SJCRH30 (cell line): ENCODE data around the gene GALNT7. TPM values are rescaled to one million over a fixed set of nuclear protein-coding genes. Genes with fewer than 3 reads are reported as not detected.
"Not testable (repeated sequence)": the region's sequence is repeated elsewhere in the genome, so short reads cannot be mapped to it uniquely, and the experiment has no call there.

Experiments
- DNase-seq, 2 experiments: peaks; one replicate each; pipeline ENCODE4 v3.0.0-alpha.2; 2015 to 2020
- H3K27ac ChIP-seq: fragments of 250-450 bp; sonication (Bioruptor Pico); 2 replicates; pipeline ENCODE4 v1.5.1; 2020; ENCODE audit warnings: mild to moderate bottlenecking, moderate library complexity
- H3K27me3 ChIP-seq: fragments of 250-450 bp; sonication (Bioruptor Pico); 2 replicates; pipeline ENCODE4 v1.5.1; 2020; ENCODE audit warnings: mild to moderate bottlenecking, moderate library complexity
- H3K36me3 ChIP-seq: fragments of 250-450 bp; sonication (Bioruptor Pico); 2 replicates; pipeline ENCODE4 v1.5.1; 2020; ENCODE audit warnings: mild to moderate bottlenecking, moderate library complexity
- H3K4me1 ChIP-seq: fragments of 250-450 bp; sonication (Bioruptor Pico); 2 replicates; pipeline ENCODE4 v1.5.1; 2020; ENCODE audit warnings: mild to moderate bottlenecking, moderate library complexity
- H3K4me3 ChIP-seq: fragments of 250-450 bp; sonication (Bioruptor Pico); 2 replicates; pipeline ENCODE4 v1.5.1; 2020; ENCODE audit warnings: mild to moderate bottlenecking, moderate library complexity
- H3K9me3 ChIP-seq: fragments of 250-450 bp; sonication (Bioruptor Pico); replicated peaks from 2 replicates; pipeline ENCODE4 v1.5.1; 2020; ENCODE audit warnings: mild to moderate bottlenecking, moderate library complexity
- total RNA-seq: library from RNA; depleted of rRNA; stranded (reverse); fragments of >200 nt; shearing (Covaris generic); gene quantifications from 2 replicates; pipeline ENCODE4 v1.2.3, GENCODE V29; 2014

The GALNT7 gene
- total RNA-seq, 1 experiment from 2014 or later = 48.4 TPM

DNA sequence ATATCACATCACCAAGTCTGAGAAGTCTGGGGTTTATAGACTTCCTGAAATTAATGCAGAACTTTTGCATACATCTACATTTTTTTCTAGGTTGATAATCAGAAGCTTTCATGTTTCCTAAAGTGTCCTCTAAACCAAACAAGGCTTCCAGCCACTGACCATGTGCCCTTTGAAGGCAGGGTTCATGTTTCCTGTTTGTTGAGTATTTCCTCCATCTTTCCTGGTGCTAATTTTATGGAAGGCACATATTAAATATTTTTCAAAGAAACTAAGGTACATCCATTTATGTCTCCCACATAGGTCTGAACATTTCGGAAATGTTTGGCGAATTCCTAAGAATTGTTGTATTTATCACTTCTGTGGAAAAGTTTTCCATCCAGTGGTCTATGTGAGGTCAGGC, 5.6 kb downstream of the GALNT7 start:
- no peak for DNase-seq
- H3K4me3 ChIP-seq = no peak overlapping the region

GRCh38 chr4:173174594-173175012, 6.0 kb downstream of the GALNT7 start:
- Histone ChIP-seq H3K27ac (no peak overlapping the region), H3K9me3 (no peaks in the 10 kb centered on the region), H3K27me3 (no peaks in the 10 kb centered on the region), H3K4me3 (no peak overlapping the region), H3K36me3 (no peaks in the 10 kb centered on the region), H3K4me1 (peaks cover 5% of the 10 kb centered on the region)
- DNase-seq = no peak

More for the DNA sequence above, 5.6 kb downstream of the GALNT7 start:
- Histone ChIP-seq H3K36me3 (no peaks in the 10 kb centered on the region), H3K27me3 (no peaks in the 10 kb centered on the region), H3K9me3 (no peaks in the 10 kb centered on the region), H3K27ac (no peak overlapping the region), H3K4me1 (peaks cover 5% of the 10 kb centered on the region)

GRCh38 chr4:173176010-173176409, 7.4 kb downstream of the GALNT7 start:
- Histone ChIP-seq H3K4me3 (no peak overlapping the region), H3K27ac (no peak overlapping the region), H3K27me3 (no peaks in the 10 kb centered on the region), H3K4me1 (peaks cover 5% of the 10 kb centered on the region), H3K36me3 (no peaks in the 10 kb centered on the region), H3K9me3 (no peaks in the 10 kb centered on the region)
- no peak for DNase-seq

DNA sequence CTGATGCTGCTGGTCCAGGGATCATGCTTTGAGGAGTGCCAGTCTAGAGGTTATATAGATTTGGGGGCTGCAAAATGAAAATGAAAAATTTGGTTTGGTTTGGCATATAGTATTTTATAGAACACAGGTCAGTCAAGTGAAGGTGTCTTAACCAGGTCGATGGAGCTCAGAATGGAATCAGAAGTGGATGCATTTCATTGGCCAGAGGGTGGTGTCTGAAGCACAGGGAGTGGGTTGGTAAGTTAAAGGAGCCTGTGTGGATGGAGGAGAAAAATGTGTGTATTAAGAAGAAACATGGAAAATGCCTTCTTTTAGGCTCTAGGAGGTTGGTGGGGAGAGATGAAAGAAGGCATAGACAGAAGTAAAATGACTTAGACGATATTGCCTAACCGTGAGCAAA, 8.6 kb downstream of the GALNT7 start:
- no peak overlapping the region for H3K4me3 ChIP-seq
- no peaks in the 10 kb centered on the region for H3K27me3 ChIP-seq
- H3K4me1 ChIP-seq = no peaks in the 10 kb centered on the region; the same call in 1 of the 2 replicates
- no peaks in the 10 kb centered on the region for H3K36me3 ChIP-seq
- no peak for DNase-seq
- H3K9me3 ChIP-seq = no peaks in the 10 kb centered on the region
- H3K27ac ChIP-seq = no peak overlapping the region

GRCh38 chr4:173178144-173178543, 9.5 kb downstream of the GALNT7 start:
- no peaks in the 10 kb centered on the region for H3K36me3 ChIP-seq
- no peaks in the 10 kb centered on the region; the same call in 1 of the 2 replicates for H3K4me1 ChIP-seq
- H3K27ac ChIP-seq = no peak overlapping the region
- H3K4me3 ChIP-seq = no peak overlapping the region
- no peak for DNase-seq
- H3K27me3 ChIP-seq = no peaks in the 10 kb centered on the region
- H3K9me3 ChIP-seq = no peaks in the 10 kb centered on the region

DNA sequence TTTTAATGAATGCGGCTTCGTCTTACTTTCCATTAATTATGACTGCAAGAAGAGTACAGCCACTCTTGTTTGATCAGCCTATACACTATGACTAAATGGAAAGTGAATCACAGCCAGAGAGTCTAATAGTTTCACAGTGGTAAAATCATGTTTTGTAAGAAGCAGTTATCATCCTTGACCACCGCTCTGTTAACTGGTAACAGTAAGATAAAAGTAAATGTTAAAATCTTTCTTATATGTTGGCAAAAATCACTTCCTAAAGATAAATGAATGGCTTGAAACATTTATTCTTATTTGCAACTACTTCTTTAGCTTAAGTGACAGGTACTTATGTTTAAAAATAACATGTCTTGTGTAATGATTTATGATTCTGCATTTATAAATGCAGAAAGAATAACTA, 13.2 kb downstream of the GALNT7 start:
- no peak for DNase-seq
- Histone ChIP-seq H3K27me3 (no peaks in the 10 kb centered on the region), H3K27ac (no peak overlapping the region), H3K4me3 (no peak overlapping the region), H3K36me3 (no peaks in the 10 kb centered on the region), H3K9me3 (no peaks in the 10 kb centered on the region), H3K4me1 (peaks cover 3% of the 10 kb centered on the region; the same call in 1 of the 2 replicates)

- no peak for DNase-seq
- Histone ChIP-seq H3K4me1 (peaks cover 3% of the 10 kb centered on the region; the same call in 1 of the 2 replicates), H3K9me3 (no peaks in the 10 kb centered on the region), H3K27ac (no peak overlapping the region), H3K27me3 (no peaks in the 10 kb centered on the region), H3K4me3 (no peak overlapping the region), H3K36me3 (no peaks in the 10 kb centered on the region)
These were observed 13.8 kb downstream of the GALNT7 start for GRCh38 chr4:173182403-173182802.

DNA sequence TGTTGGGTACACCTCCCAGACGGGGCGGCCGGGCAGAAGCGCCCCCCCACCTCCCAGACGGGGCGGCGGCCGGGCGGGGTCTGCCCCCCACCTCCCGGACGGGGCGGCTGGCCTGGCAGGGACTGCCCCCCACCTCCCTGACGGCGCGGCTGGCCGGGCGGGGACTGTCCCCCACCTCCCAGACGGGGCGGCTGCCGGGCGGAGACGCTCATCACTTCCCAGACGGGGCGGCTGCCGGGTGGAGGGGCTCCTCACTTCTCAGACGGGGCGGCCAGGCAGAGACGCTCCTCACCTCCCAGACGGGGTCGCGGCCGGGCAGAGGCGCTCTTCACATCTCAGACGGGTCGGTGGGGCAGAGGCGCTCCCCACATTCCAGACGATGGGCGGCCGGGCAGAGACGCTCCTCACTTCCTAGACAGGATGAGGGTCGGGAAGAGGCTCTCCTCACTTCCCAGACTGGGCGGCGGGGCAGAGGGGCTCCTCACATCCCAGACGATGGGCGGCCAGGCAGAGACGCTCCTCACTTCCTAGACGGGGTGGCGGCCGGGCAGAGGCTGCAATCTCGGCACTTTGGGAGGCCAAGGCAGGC, 15.1 kb downstream of the GALNT7 start:
- not testable (repeated sequence) for DNase-seq, H3K4me1 ChIP-seq, H3K4me3 ChIP-seq, H3K27ac ChIP-seq, H3K9me3 ChIP-seq, H3K36me3 ChIP-seq, H3K27me3 ChIP-seq

GRCh38 chr4:173185847-173186510, 17.4 kb downstream of the GALNT7 start:
- no peak overlapping the region for H3K4me3 ChIP-seq
- no peaks in the 10 kb centered on the region for H3K36me3 ChIP-seq
- H3K27me3 ChIP-seq = no peaks in the 10 kb centered on the region
- no peak overlapping the region for H3K27ac ChIP-seq
- no peaks in the 10 kb centered on the region for H3K9me3 ChIP-seq
- peaks cover 3% of the 10 kb centered on the region; the same call in 1 of the 2 replicates for H3K4me1 ChIP-seq
- no peak for DNase-seq

- H3K36me3 ChIP-seq = no peaks in the 10 kb centered on the region
- H3K4me3 ChIP-seq = no peak overlapping the region
- H3K27ac ChIP-seq = no peak overlapping the region
- no peaks in the 10 kb centered on the region for H3K9me3 ChIP-seq
- DNase-seq = no peak
- H3K27me3 ChIP-seq = no peaks in the 10 kb centered on the region
- H3K4me1 ChIP-seq = peaks cover 10% of the 10 kb centered on the region
These were observed 19.1 kb downstream of the GALNT7 start for GRCh38 chr4:173187732-173188131.

DNA sequence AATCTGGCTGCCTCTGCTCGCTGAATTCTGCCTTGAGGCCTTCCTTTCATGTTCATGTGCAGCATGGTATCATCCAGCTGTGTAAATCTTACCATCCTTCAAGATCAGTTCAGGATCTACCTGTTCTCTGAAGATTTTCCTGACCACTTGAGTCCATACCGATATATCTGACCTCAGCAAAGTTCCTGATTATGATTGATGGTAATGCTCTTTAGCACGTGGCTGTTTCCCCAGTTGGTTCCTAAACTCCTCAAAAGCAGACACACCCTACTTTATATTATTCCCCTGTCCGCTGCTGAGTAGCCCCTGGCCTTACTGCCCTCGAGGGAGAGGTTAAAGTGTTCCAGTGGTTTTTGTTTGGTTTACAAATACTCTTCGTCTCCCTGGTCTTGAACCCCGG, 20.0 kb downstream of the GALNT7 start:
- no peak overlapping the region for H3K27ac ChIP-seq
- no peak for DNase-seq
- H3K27me3 ChIP-seq = no peaks in the 10 kb centered on the region
- H3K9me3 ChIP-seq = no peaks in the 10 kb centered on the region
- no peak overlapping the region for H3K4me3 ChIP-seq
- peaks cover 10% of the 10 kb centered on the region for H3K4me1 ChIP-seq
- no peaks in the 10 kb centered on the region for H3K36me3 ChIP-seq

DNA sequence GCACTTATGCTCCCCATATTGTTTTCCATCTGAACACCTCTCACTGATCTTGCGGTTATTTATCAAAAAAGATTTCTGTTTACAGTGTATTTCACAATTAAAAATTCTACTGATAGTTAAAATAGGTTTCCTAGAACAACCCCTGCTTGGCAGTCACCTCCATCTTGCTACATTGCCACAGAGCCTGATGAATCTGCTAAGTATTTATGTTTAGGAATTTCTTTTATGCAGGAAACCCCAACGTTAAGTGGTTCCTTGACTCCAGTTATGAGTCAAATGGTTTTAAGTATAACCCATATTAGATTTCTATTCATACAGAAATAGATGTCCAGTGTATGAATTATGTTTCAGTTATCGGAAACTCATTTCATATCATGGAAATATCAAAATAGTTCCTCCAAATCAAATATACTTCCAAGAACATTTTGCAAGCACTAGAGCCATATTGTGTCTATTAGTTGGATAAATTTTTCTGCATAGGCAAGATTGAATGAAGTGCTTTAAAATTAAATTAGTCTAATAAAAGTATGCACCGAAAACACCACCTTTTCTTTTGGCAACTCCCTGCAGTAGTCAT, 20.6 kb downstream of the GALNT7 start:
- Histone ChIP-seq H3K4me3 (no peak overlapping the region), H3K9me3 (no peaks in the 10 kb centered on the region), H3K27ac (no peak overlapping the region), H3K27me3 (no peaks in the 10 kb centered on the region), H3K4me1 (peaks cover 10% of the 10 kb centered on the region), H3K36me3 (no peaks in the 10 kb centered on the region)
- no peak for DNase-seq

- Histone ChIP-seq H3K4me1 (peaks cover 8% of the 10 kb centered on the region), H3K4me3 (no peak overlapping the region), H3K36me3 (0 out of 2 replicates have a peak, but pooled peaks cover 2% of the 10 kb centered on the region), H3K9me3 (no peaks in the 10 kb centered on the region), H3K27me3 (no peaks in the 10 kb centered on the region), H3K27ac (no peak overlapping the region)
- peak in 1 of 2 experiments; percentile 26 for DNase-seq
These were observed 23.0 kb downstream of the GALNT7 start for GRCh38 chr4:173191623-173192041.

DNA sequence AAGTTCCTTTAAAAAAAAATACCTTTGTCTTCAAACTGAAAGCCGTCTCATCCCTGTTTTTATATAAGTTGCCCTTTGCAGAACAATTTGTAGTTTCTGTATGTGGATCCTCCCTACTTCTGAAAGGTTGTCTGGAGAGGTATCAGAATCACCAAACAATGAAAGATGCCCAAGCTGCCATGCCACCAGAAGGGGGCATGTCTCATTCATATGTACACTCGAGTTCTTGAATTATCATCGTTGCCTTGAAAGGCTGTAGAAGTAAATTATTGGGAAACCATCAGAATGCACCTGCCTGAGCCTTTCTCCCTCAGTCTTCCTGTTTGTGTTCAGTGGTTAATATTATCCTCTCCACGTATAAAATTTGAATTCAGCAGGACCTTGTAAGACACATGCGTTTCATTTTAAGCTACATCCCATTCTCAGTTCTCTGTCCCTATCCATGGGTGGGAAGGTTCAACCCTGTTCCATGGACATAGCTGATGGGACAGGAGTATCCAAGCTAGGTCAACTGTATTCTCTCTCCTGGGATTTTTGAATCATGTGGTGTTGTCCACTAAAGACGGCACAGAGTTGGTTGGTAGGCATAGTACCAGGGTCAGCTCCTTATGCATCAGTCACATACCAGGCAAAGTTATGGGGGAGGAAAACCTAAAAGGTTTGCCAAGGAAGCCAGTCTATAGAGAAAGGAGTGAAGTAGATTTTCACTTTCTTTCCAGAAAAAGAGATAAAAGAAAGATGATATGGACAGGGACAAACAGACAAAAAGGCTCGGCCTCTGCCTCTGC, 24.0 kb downstream of the GALNT7 start:
- no peak for DNase-seq
- H3K9me3 ChIP-seq = no peaks in the 10 kb centered on the region
- peaks cover 8% of the 10 kb centered on the region for H3K4me1 ChIP-seq
- H3K36me3 ChIP-seq = 0 out of 2 replicates have a peak, but pooled peaks cover 2% of the 10 kb centered on the region
- no peak overlapping the region for H3K27ac ChIP-seq
- no peaks in the 10 kb centered on the region for H3K27me3 ChIP-seq
- no peak overlapping the region for H3K4me3 ChIP-seq

- H3K27ac ChIP-seq = no peak overlapping the region
- H3K36me3 ChIP-seq = 0 out of 2 replicates have a peak, but pooled peaks cover 2% of the 10 kb centered on the region
- H3K4me3 ChIP-seq = no peak overlapping the region
- DNase-seq = no peak
- peaks cover 8% of the 10 kb centered on the region for H3K4me1 ChIP-seq
- no peaks in the 10 kb centered on the region for H3K27me3 ChIP-seq
- no peaks in the 10 kb centered on the region for H3K9me3 ChIP-seq
These were observed 25.5 kb downstream of the GALNT7 start for GRCh38 chr4:173194157-173194556.
